HCEC 1CT (cell line): Measurements from ENCODE around the gene SRRM3.
"Not testable (repeated sequence)": the region's sequence is repeated elsewhere in the genome, so short reads cannot be mapped to it uniquely, and the experiment has no call there.

Experiments used
- DNase-seq: peaks from one replicate; pipeline ENCODE4 v3.0.0-alpha.2; 2017

The SRRM3 gene, protein sequence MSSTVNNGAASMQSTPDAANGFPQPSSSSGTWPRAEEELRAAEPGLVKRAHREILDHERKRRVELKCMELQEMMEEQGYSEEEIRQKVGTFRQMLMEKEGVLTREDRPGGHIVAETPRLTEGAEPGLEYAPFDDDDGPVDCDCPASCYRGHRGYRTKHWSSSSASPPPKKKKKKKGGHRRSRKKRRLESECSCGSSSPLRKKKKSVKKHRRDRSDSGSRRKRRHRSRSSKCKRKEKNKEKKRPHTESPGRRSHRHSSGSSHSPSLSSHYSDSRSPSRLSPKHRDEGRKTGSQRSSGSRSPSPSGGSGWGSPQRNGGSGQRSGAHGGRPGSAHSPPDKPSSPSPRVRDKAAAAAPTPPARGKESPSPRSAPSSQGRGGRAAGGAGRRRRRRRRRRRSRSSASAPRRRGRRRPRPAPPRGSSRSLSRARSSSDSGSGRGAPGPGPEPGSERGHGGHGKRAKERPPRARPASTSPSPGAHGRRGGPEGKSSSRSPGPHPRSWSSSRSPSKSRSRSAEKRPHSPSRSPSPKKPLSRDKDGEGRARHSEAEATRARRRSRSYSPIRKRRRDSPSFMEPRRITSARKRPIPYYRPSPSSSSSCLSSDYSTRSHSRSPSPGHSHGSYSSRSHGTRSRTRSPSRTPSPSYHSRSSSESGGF

GRCh38 chr7:76201732-76202665, at the start of gene SRRM3:
Gene SRRM3, plus strand, starts transcription at chr7:76201896. Its CDS starts 33,171 bp downstream, at chr7:76235067.
- peak; percentile 67 for DNase-seq

DNA sequence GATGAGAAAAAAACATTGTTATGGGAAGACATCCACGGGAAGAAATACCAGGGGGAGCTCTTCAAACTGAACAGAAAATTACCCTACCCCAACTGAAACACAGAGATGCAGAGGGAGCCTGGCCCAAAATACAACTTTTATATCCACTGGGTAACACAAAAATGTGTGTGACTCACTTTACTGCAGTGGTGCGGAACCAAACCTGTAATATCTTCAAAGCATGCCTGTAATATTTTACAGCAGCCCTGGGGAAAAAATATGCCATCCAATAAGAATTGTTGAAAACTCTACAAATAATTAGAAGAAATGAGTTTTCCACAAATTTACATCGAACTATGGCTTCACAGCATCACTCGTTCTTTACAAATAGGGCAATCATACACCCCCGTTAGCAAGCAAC, 49.8 kb upstream of the SRRM3 start:
- no peak for DNase-seq

GRCh38 chr7:76153571-76154230, 48.0 kb upstream of the SRRM3 start:
- not testable (repeated sequence) for DNase-seq

- peak; percentile 41 for DNase-seq
Measured at GRCh38 chr7:76155938-76156337, 45.8 kb upstream of the SRRM3 start.

DNA sequence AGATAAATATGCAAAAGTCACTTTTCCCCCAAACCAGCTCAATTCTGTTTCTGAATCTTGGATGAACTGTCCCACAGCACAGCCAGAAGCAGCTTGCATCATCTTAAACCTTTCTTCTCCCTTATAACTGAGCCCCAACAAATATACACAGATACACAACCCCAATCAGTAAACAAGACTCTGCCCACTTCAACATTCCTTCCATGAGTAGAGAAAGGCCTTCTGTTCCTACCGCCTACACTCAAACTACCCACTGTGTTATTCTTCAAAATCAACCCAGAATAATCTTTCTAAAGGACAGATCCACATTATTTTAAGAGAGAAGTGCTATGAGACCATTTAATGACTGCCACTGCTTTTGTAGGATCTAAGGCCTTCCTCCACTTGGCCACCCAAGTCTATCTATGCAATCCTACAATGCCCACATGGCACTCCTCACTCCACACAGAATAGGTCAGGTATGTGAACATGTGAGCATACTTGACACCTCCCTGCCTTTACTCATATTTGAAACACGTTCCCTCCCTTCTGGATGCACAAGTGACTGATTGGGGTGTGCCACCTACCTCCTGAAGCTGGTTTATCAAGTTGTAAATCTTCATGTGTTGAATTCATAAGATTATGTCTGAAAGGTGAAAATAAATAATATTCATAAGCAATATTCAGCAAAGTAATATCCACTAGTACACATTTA, 44.6 kb upstream of the SRRM3 start:
- DNase-seq: not testable (repeated sequence)

- not testable (repeated sequence) for DNase-seq
Measured at GRCh38 chr7:76158416-76158815, 43.3 kb upstream of the SRRM3 start.

- DNase-seq: not testable (repeated sequence)
Measured at GRCh38 chr7:76162416-76163170, 39.1 kb upstream of the SRRM3 start.

GRCh38 chr7:76163812-76164211, 37.9 kb upstream of the SRRM3 start:
- DNase-seq: not testable (repeated sequence)

- DNase-seq: no peak
Measured at GRCh38 chr7:76165106-76165972, 36.4 kb upstream of the SRRM3 start.

DNA sequence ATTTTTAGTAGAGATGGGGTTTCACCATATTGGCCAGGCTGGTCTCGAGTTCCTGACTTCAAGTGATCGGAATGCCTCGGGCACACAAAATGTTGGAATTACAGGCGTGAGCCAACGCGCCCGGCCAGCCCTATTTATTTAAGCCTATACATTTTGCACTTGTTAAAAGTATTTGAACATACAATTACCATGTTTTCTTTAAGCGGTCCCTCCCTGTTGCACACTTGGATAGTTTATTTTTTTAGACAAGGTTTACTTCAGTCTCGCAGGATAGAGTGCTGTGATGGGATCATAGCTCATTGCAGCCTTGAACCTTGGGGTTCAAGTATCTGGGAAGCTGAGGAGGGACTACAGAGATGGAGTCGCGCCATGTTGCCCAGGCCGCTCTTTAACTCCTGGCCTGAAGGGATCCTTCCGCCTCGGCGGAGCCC, 35.7 kb upstream of the SRRM3 start:
- DNase-seq: no peak

GRCh38 chr7:76166404-76167255, 35.1 kb upstream of the SRRM3 start:
- peak; percentile 95 for DNase-seq

DNA sequence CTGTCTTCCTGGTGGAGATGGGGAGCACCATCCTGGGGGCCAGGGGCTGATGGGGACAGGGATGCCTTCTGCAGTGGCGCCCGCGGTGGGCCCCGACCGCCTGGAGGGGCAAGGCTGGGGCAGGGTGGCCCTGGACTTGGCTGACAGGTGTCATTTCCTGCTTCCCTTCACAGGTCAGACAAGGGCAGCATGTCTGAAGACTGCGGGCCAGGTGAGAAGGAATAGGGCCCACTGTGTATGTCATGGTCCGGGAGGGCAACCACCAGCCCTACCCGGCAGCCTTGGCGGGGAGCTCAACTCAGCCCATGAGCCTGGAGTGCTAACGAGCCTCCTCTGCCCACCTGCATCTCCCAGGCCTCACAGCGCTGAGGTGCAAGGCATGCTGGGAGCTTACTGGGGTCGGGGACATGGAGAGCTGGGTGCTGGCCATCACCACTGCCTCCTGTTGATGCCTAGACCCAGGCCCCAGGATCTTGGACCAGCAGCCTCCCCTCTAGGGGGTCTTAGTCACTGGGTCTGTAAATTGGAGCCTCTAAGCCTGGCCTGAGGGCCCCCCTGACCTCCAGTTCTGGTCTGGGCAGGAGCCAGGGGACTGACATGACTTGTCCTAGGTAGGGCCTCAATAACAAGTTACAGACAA, 28.0 kb upstream of the SRRM3 start:
- DNase-seq: no peak

GRCh38 chr7:76176951-76177350, 24.7 kb upstream of the SRRM3 start:
- not testable (repeated sequence) for DNase-seq

- DNase-seq: no peak
Measured at GRCh38 chr7:76179686-76180085, 22.0 kb upstream of the SRRM3 start.

- no peak for DNase-seq
Measured at GRCh38 chr7:76182225-76182960, 19.3 kb upstream of the SRRM3 start.

DNA sequence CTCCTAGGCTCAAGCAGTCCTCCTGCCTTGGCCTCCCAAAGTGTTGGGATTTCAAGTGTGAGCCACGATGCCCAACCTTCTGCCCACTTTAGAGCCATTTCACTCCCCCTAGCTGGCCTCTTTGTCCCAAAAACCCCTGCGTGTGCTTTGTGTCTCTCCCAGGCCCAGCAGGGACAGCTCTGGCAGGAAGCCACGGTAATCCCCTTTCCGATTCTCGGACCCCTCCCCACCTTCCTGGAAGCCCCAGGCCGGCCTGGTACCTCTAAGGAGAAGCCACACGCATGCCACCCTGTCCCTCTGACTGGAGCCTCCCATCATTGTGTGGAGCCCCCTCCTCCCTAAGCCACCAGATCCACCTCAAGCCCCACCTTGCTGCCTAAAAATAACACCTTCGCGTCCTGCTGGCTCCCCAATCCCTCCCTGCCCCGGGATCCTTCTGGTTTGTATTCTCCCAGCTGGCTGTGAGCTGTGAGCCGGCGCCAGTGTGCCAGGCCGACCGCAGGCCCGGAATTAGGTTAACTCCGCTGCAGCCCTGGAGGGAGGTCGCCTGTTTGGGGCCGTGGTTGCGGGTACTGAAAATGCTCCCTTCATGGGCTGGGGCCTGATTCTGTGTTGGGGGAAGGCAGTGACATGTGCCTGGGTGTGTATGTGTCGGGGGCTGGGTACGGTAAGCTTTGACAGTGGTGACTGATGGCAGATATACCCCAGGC, 16.4 kb upstream of the SRRM3 start:
- no peak for DNase-seq

- no peak for DNase-seq
Measured at GRCh38 chr7:76187272-76187671, 14.4 kb upstream of the SRRM3 start.
